HepG2 (cell line): ENCODE data around the gene CHST12. TPM values are rescaled to one million over a fixed set of nuclear protein-coding genes. Genes with fewer than 3 reads are reported as not detected.

Experiments used
- ATAC-seq: fragments of 200-7000 bp; cut with Tn5 transposase; 3 replicates; pipeline ENCODE4 v1.9.1; 2020; ENCODE audit warnings: mild to moderate bottlenecking, moderate library complexity
- BruUV-seq: library from RNA; stranded (reverse); fragments of 400-500 nt; replicated peaks from 2 replicates; lab custom pipeline; 2021; lab: Mats Ljungman, UMichigan
- CTCF ChIA-PET: fragments of 300-600 bp; formaldehyde crosslinking; extraction: SDS; loops from one replicate; lab custom pipeline; 2021; ENCODE audit warnings: low total read pairs, inconsistent platforms, low intra/inter-chr PET ratio; lab: Yijun Ruan, JAX
- POLR2A ChIA-PET: fragments of 350-600 bp; sonication (Branson Sonifier 250); formaldehyde crosslinking; loops from one replicate; lab custom pipeline; 2020; ENCODE audit warnings: antibody characterized with exemption, inconsistent platforms; lab: Yijun Ruan, JAX
- DNase-seq: peaks from one replicate; pipeline ENCODE4 v3.0.0-alpha.2; 2015; ENCODE audit warnings: low spot score
- FAIRE-seq: peaks from 3 replicates; lab custom pipeline; 2011; peaks lifted over from hg19 to GRCh38; lab: Jason Lieb, UNC
- H2AFZ ChIP-seq: one replicate; pipeline ENCODE4 v1.6.1; 2011; ENCODE audit warnings: low read length, inconsistent platforms
- H3K27ac ChIP-seq: fragments of 300-600 bp; 3 replicates; pipeline ENCODE4 v1.8.0; 2011; ENCODE audit warnings: mixed run types, mild to moderate bottlenecking, mixed read lengths, low read length, inconsistent platforms; ENCODE audit not compliant: insufficient read depth; ENCODE audit errors: extremely low read length
- H3K27me3 ChIP-seq, 2 experiments: fragments of 200-600 bp in 1 of 2; 2 replicates in 1 of 2; 3 replicates in 1 of 2; pipeline versions ENCODE4 v1.6.0 to v1.8.0; 2011; ENCODE audit warnings: low read length in 2 of 2, mild to moderate bottlenecking in 2 of 2, moderate library complexity in 2 of 2, inconsistent platforms in 1 of 2; ENCODE audit not compliant: insufficient read depth in 2 of 2, control insufficient read depth in 1 of 2
- H3K36me3 ChIP-seq, 2 experiments: fragments of 200-600 bp in 1 of 2; replicated peaks in 1 of 2; 2 replicates in 1 of 2; 3 replicates in 1 of 2; pipeline versions ENCODE4 v1.5.1 to v1.8.0; 2011; ENCODE audit warnings: low read length in 2 of 2, inconsistent platforms in 1 of 2; ENCODE audit not compliant: insufficient read depth in 2 of 2, control insufficient read depth in 1 of 2
- H3K4me1 ChIP-seq: 2 replicates; pipeline ENCODE4 v1.5.1; 2012; ENCODE audit warnings: low read length, inconsistent platforms; ENCODE audit not compliant: insufficient read depth
- H3K4me2 ChIP-seq: 2 replicates; pipeline ENCODE4 v1.6.0; 2011; ENCODE audit warnings: low read depth, low read length, inconsistent platforms
- H3K4me3 ChIP-seq, 3 experiments: fragments of 200-600 bp in 1 of 3; sonication (generic), shearing (Covaris generic) in 1 of 3; replicated peaks in 1 of 3; 2 replicates each; pipeline ENCODE4 v1.5.1; 2011 to 2016; ENCODE audit warnings: low read length in 3 of 3, inconsistent platforms in 2 of 3, low read depth in 2 of 3, mild to moderate bottlenecking in 2 of 3, control low read depth in 1 of 3, mixed read lengths in 1 of 3; ENCODE audit not compliant: insufficient read depth in 1 of 3
- H3K79me2 ChIP-seq: one replicate; pipeline ENCODE4 v1.6.1; 2011; ENCODE audit warnings: low read length, inconsistent platforms; ENCODE audit not compliant: insufficient read depth
- H3K9ac ChIP-seq: 2 replicates; pipeline ENCODE4 v1.6.0; 2011; ENCODE audit warnings: mild to moderate bottlenecking, low read depth, low read length, inconsistent platforms; ENCODE audit not compliant: insufficient read depth
- H3K9me3 ChIP-seq: 2 replicates; pipeline ENCODE4 v1.5.1; 2012; ENCODE audit warnings: mild to moderate bottlenecking, low read length
- H4K20me1 ChIP-seq: 2 replicates; pipeline ENCODE4 v1.6.0; 2011; ENCODE audit warnings: inconsistent platforms, mild to moderate bottlenecking, low read length, moderate library complexity; ENCODE audit not compliant: insufficient read depth
- CEBPB ChIP-seq: IDR thresholded peaks from 2 replicates; pipeline ENCODE4 v1.6.1; 2011; ENCODE audit warnings: low read depth, low read length, improper control_type of control experiment, borderline replicate concordance
- EED ChIP-seq: sonication (generic); formaldehyde crosslinking; IDR thresholded peaks from 2 replicates; pipeline ENCODE4 v1.5.0; 2020; ENCODE audit warnings: mild to moderate bottlenecking, missing genetic modification reagents
- FUBP1 ChIP-seq: sonication (generic); formaldehyde crosslinking; IDR thresholded peaks from 2 replicates; pipeline ENCODE4 v1.5.1; 2020; ENCODE audit warnings: missing genetic modification reagents, mild to moderate bottlenecking, borderline replicate concordance
- THRA ChIP-seq: sonication (generic); formaldehyde crosslinking; IDR thresholded peaks from 2 replicates; pipeline ENCODE4 v1.4.0; 2020; ENCODE audit warnings: missing genetic modification reagents, borderline replicate concordance
- WGBS: methylation state at CpG from one replicate; pipeline ENCODE4 v1.1.6; 2017; ENCODE audit warnings: low lambda C conversion rate; 5-methylcytosine and 5-hydroxymethylcytosine counted together
- in situ Hi-C: cut with HindIII; loops from 2 replicates; pipeline ENCODE4 v1.10.0; 2017; ENCODE audit warnings: low pct_unique_long_range_greater_than_20kb; ENCODE audit not compliant: extremely low pct_ligation_motif_present
- intact Hi-C: fragments of 100-400 bp; cut with micrococcal nuclease; formaldehyde crosslinking; loops from one replicate; pipeline ENCODE4 v1.10.0; 2022; ENCODE audit not compliant: unreplicated experiment
- polyA plus RNA-seq, 8 experiments: library from polyadenylated mRNA; depleted of rRNA in 3 of 8; stranded (reverse) in 7 of 8; unstranded in 1 of 8; fragments of >200 nt; fragmentation: Illumina TruSeq in 4 of 8; extraction: Trizol in 4 of 8; gene quantifications; 2 replicates each; pipeline versions ENCODE4 v1.2.1 to v1.2.3, GENCODE V29; 2011 to 2016; ENCODE audit warnings: low read depth in 4 of 8, missing spikeins in 1 of 8, mixed read lengths in 1 of 8; ENCODE audit not compliant: insufficient read depth in 1 of 8
- total RNA-seq, 5 experiments: library from RNA; depleted of rRNA; stranded (reverse); fragments of >200 nt; fragmentation: Illumina TruSeq; extraction: Trizol; gene quantifications; 2 replicates each; pipeline ENCODE4 v1.2.3, GENCODE V29; 2016; ENCODE audit warnings: low read depth in 1 of 5
- TF ChIP-seq, protein P1 (sequence below): sonication (generic); formaldehyde crosslinking; IDR thresholded peaks from 2 replicates; pipeline ENCODE4 v1.8.1; 2023; ENCODE audit warnings: missing genetic modification reagents, mild to moderate bottlenecking, borderline replicate concordance
- TF ChIP-seq, protein P2 (sequence below): sonication (generic); formaldehyde crosslinking; conservative IDR thresholded peaks from 2 replicates; pipeline ENCODE4 v1.4.0; 2020; ENCODE audit warnings: missing genetic modification reagents
- TF ChIP-seq, protein P3 (sequence below): IDR thresholded peaks from 2 replicates; pipeline ENCODE4 v1.6.1; 2012; ENCODE audit warnings: low read length, improper control_type of control experiment
- TF ChIP-seq, protein P4 (sequence below): sonication (generic); formaldehyde crosslinking; IDR thresholded peaks from 2 replicates; pipeline ENCODE4 v1.4.0; 2020; ENCODE audit warnings: mild to moderate bottlenecking, missing genetic modification reagents
- TF ChIP-seq, protein P5 (sequence below): sonication (generic); formaldehyde crosslinking; IDR thresholded peaks from 2 replicates; pipeline ENCODE4 v1.8.1; 2022; ENCODE audit warnings: low read depth, mild to moderate bottlenecking, missing genetic modification reagents

CHST12 gene
- total and polyA plus RNA-seq, 2 of the 13 experiments (the other 11 are each of a cell fraction or from before 2014, with no cell fraction given) = 6.4 to 15.8 TPM

GRCh38 chr7:2411049-2411448 lies 7.6 kb downstream of the CHST12 start:
- no peaks in the 10 kb centered on the region for H3K9me3 ChIP-seq
- H3K4me1 ChIP-seq = peaks cover 49% of the 10 kb centered on the region
- H2AFZ ChIP-seq = no peak overlapping the region
- no peaks in the 10 kb centered on the region for H3K27me3 ChIP-seq
- 100% methylated on average over 1 of the region's 1 CpG for WGBS
- in situ Hi-C loops (no loop called here), intact Hi-C loops (no loop called here)
- no peak overlapping the region for H3K4me3 ChIP-seq
- no TSS peak for BruUV-seq
- ChIA-PET POLR2A (interaction anchor here (1.8 to 3.1 kb wide), 3 partner anchors 7 to 57 kb away, joined by 6 to 23 read pairs (median 8); partner anchors contain the start of gene CHST12), CTCF (no interaction called here)
- H3K9ac ChIP-seq = peak overlapping the region; percentile 45; the same call in 1 of the 2 replicates
- peak overlapping the region; percentile 90 for H3K4me2 ChIP-seq
- no peak for DNase-seq
- peak overlapping the region; percentile 80 for H3K27ac ChIP-seq
- peaks cover 33% of the 10 kb centered on the region for H3K79me2 ChIP-seq
- no peak for FAIRE-seq
- H4K20me1 ChIP-seq = no peaks in the 10 kb centered on the region
- no peaks in the 10 kb centered on the region for H3K36me3 ChIP-seq
- ATAC-seq = no peak
- TF ChIP-seq THRA (CRISPR knock-in tag) (no peak), EED (no peak), CEBPB (peak; percentile 31; the same call in 1 of the 2 replicates), FUBP1 (CRISPR knock-in tag) (no peak)
- TF ChIP-seq, protein P1, sequence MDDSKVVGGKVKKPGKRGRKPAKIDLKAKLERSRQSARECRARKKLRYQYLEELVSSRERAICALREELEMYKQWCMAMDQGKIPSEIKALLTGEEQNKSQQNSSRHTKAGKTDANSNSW (CRISPR knock-in tag) = no peak
- TF ChIP-seq, protein P2, sequence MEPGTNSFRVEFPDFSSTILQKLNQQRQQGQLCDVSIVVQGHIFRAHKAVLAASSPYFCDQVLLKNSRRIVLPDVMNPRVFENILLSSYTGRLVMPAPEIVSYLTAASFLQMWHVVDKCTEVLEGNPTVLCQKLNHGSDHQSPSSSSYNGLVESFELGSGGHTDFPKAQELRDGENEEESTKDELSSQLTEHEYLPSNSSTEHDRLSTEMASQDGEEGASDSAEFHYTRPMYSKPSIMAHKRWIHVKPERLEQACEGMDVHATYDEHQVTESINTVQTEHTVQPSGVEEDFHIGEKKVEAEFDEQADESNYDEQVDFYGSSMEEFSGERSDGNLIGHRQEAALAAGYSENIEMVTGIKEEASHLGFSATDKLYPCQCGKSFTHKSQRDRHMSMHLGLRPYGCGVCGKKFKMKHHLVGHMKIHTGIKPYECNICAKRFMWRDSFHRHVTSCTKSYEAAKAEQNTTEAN (CRISPR knock-in tag) = no peak
- TF ChIP-seq, protein P3, sequence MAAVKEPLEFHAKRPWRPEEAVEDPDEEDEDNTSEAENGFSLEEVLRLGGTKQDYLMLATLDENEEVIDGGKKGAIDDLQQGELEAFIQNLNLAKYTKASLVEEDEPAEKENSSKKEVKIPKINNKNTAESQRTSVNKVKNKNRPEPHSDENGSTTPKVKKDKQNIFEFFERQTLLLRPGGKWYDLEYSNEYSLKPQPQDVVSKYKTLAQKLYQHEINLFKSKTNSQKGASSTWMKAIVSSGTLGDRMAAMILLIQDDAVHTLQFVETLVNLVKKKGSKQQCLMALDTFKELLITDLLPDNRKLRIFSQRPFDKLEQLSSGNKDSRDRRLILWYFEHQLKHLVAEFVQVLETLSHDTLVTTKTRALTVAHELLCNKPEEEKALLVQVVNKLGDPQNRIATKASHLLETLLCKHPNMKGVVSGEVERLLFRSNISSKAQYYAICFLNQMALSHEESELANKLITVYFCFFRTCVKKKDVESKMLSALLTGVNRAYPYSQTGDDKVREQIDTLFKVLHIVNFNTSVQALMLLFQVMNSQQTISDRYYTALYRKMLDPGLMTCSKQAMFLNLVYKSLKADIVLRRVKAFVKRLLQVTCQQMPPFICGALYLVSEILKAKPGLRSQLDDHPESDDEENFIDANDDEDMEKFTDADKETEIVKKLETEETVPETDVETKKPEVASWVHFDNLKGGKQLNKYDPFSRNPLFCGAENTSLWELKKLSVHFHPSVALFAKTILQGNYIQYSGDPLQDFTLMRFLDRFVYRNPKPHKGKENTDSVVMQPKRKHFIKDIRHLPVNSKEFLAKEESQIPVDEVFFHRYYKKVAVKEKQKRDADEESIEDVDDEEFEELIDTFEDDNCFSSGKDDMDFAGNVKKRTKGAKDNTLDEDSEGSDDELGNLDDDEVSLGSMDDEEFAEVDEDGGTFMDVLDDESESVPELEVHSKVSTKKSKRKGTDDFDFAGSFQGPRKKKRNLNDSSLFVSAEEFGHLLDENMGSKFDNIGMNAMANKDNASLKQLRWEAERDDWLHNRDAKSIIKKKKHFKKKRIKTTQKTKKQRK = no peak
- TF ChIP-seq, protein P4, sequence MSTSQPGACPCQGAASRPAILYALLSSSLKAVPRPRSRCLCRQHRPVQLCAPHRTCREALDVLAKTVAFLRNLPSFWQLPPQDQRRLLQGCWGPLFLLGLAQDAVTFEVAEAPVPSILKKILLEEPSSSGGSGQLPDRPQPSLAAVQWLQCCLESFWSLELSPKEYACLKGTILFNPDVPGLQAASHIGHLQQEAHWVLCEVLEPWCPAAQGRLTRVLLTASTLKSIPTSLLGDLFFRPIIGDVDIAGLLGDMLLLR = no peak
- TF ChIP-seq, protein P5, sequence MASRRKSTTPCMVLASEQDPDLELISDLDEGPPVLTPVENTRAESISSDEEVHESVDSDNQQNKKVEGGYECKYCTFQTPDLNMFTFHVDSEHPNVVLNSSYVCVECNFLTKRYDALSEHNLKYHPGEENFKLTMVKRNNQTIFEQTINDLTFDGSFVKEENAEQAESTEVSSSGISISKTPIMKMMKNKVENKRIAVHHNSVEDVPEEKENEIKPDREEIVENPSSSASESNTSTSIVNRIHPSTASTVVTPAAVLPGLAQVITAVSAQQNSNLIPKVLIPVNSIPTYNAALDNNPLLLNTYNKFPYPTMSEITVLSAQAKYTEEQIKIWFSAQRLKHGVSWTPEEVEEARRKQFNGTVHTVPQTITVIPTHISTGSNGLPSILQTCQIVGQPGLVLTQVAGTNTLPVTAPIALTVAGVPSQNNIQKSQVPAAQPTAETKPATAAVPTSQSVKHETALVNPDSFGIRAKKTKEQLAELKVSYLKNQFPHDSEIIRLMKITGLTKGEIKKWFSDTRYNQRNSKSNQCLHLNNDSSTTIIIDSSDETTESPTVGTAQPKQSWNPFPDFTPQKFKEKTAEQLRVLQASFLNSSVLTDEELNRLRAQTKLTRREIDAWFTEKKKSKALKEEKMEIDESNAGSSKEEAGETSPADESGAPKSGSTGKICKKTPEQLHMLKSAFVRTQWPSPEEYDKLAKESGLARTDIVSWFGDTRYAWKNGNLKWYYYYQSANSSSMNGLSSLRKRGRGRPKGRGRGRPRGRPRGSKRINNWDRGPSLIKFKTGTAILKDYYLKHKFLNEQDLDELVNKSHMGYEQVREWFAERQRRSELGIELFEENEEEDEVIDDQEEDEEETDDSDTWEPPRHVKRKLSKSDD (CRISPR knock-in tag) = no peak
